ENCODE measurements around the gene ANXA3.

The ANXA3 gene

DNA sequence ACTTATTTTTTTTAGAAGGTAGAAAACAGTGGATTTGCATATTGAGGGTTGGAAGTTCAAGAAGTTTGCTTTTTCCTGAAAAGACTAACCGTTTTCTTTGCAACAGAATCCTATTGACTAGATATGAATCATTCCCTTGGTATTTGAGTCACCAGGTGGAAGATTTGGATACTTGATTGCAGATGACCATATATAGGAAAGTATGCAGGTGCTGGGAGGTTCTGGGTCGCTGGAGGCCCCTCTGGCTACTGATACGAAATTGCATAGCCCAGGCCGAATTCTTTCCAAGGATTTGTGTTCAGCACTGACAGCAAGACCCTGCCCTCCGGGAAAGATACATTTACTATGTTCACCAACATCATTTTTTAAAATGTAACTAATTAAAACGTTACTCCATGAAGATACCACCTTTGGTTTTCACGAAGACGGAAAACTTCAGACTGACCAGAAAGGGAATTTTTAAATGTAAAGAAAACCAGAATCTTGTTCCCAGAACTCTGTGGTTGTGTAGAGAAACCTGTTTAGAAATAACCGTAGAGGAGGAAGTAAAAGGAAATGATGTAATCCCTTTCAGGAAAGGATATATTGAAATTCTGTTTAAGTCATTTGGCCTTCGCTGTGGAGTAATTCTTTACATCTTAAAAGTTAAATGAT is 946 bp downstream of the ANXA3 start:
- Mint-ChIP-seq H3K36me3 (ENCODE audit: insufficient read depth) (no peaks in the 10 kb centered on the region), H3K27me3 (peaks cover 41 to 43% of the 10 kb centered on the region in 2 donors), H3K4me1 (ENCODE audit: low read depth in 2 of 2) (peaks cover 4% of the 10 kb centered on the region in 2 donors), H3K27ac (no peak overlapping the region), H3K9me3 (no peaks in the 10 kb centered on the region), H3K4me3 (no peak overlapping the region)
- ATAC-seq (replicated peaks) (no peak), DNase-seq (no peak)

GRCh38 chr4:78553043-78553396 is 1.4 kb downstream of the ANXA3 start:
- DNase-seq, result no peak
- Mint-ChIP-seq H3K4me1 (ENCODE audit: low read depth in 2 of 2) (peaks cover 4% of the 10 kb centered on the region in 2 donors), H3K9me3 (no peaks in the 10 kb centered on the region), H3K27me3 (peaks cover 41 to 43% of the 10 kb centered on the region in 2 donors), H3K4me3 (no peak overlapping the region), H3K27ac (no peak overlapping the region), H3K36me3 (ENCODE audit: insufficient read depth) (no peaks in the 10 kb centered on the region)
- ATAC-seq (replicated peaks), result no peak

DNA sequence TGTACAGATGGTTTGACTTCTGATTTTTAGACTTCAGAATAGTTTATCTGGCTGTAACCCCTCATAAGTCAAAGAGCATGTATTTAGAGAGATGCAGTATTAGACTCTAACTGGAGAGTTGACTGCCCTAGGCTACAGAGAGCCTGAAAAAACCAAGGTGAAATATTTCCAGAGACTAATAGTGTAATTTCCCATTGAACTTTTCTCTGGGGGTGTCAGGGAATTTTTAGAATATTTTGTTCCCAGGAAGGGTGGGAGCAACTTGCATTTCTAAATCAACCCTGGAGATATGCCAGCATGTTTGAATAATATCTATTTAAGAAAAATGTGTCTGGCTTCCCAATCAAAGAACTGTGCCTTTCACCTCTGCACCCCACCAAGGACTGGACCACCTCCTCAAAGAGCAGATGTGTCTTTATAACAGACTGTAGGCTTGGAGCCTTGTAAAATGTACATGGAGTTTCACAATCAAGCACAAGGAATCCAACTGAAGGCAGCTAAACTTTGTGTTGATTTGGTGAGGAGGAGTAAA is 2.0 kb downstream of the ANXA3 start:
- DNase-seq (no peak), ATAC-seq (replicated peaks) (no peak)
- H3K27me3 Mint-ChIP-seq, result peaks cover 41 to 43% of the 10 kb centered on the region in 2 donors
- no peak overlapping the region for H3K27ac Mint-ChIP-seq
- no peaks in the 10 kb centered on the region for H3K36me3 Mint-ChIP-seq (ENCODE audit: insufficient read depth)
- no peak overlapping the region for H3K4me3 Mint-ChIP-seq
- no peaks in the 10 kb centered on the region for H3K9me3 Mint-ChIP-seq
- peaks cover 4% of the 10 kb centered on the region in 2 donors for H3K4me1 Mint-ChIP-seq (ENCODE audit: low read depth in 2 of 2)

DNA sequence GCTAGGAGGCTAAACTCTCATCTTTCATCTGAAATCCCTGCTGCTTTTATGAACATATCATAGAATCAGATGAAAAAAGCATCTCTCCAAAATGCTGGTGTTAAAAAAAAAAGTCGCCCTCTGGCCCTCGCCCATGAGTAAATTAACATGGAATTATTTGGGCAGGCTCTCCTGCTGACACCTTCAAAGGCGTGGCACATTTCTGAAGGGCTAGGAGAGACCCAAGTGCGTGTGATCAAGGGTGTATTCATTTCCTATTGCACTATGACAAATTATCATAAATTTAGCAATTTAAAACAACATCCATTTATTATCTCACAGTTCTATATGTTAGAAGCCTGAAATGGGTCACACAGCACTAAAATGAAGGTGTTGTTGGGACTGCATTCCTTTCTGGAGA is 5.1 kb downstream of the ANXA3 start:
- H3K27ac Mint-ChIP-seq, result no peak overlapping the region
- no peaks in the 10 kb centered on the region for H3K36me3 Mint-ChIP-seq (ENCODE audit: insufficient read depth)
- H3K27me3 Mint-ChIP-seq, result peaks cover 23 to 25% of the 10 kb centered on the region in 2 donors
- DNase-seq (no peak), ATAC-seq (replicated peaks) (no peak)
- no peaks in the 10 kb centered on the region for H3K4me1 Mint-ChIP-seq (ENCODE audit: low read depth in 2 of 2)
- no peaks in the 10 kb centered on the region for H3K9me3 Mint-ChIP-seq
- H3K4me3 Mint-ChIP-seq, result no peak overlapping the region

DNA sequence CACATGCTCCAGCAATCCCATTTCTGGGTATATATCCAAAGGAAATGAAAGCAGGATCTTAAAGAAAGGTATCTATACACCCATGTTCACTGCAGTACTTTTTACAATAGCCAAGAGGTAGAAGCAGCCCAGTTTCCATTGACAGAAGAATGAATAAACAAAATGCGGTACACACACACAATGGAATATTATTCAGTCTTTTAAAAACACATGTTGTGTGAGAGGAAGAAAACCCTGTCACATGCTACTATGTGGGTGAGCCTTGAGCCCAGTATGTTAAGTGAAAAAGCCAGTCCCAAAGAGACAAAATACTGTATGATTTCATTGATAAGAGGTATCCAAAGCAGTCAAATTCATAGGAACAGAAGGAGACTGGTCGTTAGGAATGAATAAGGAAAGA is 6.3 kb downstream of the ANXA3 start:
- ATAC-seq (replicated peaks) (no peak), DNase-seq (no peak)
- Mint-ChIP-seq H3K4me1 (ENCODE audit: low read depth in 2 of 2) (no peaks in the 10 kb centered on the region), H3K4me3 (no peak overlapping the region), H3K9me3 (no peaks in the 10 kb centered on the region), H3K36me3 (ENCODE audit: insufficient read depth) (no peaks in the 10 kb centered on the region), H3K27ac (no peak overlapping the region), H3K27me3 (peaks cover 21 to 37% of the 10 kb centered on the region in 2 donors)

DNA sequence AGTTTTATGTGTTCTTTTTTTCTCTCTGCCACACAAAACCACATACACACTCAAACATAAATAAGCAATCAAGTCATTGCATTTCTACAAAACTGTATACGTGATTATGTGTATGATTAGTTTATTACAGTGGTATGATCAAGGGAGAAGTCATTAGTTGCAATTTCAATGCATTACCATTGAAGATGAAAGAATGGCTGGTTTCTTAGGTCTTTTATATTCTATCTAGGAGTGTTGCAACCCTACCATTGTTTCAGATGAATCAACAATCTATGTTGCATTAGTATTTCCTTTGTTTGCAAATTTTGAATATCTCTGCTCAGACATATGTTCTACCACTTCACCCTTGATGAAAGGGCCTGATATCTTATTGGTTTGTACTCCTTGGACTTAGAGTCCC is 6.8 kb downstream of the ANXA3 start:
- DNase-seq, result no peak
- Mint-ChIP-seq H3K4me1 (ENCODE audit: low read depth in 2 of 2) (no peaks in the 10 kb centered on the region), H3K4me3 (no peak overlapping the region), H3K27me3 (peaks cover 24 to 38% of the 10 kb centered on the region in 2 donors), H3K27ac (no peak overlapping the region), H3K9me3 (no peaks in the 10 kb centered on the region), H3K36me3 (ENCODE audit: insufficient read depth) (no peaks in the 10 kb centered on the region)
- no peak for ATAC-seq (replicated peaks)

GRCh38 chr4:78560296-78560963 is 8.9 kb downstream of the ANXA3 start:
- Mint-ChIP-seq H3K27ac (no peak overlapping the region), H3K4me1 (ENCODE audit: low read depth in 2 of 2) (no peaks in the 10 kb centered on the region), H3K4me3 (no peak overlapping the region), H3K9me3 (no peaks in the 10 kb centered on the region), H3K36me3 (ENCODE audit: insufficient read depth) (no peaks in the 10 kb centered on the region), H3K27me3 (peaks cover 22 to 32% of the 10 kb centered on the region in 2 donors)
- no peak for ATAC-seq (replicated peaks)
- no peak for DNase-seq

- Mint-ChIP-seq H3K27ac (no peak overlapping the region), H3K27me3 (peaks cover 24 to 39% of the 10 kb centered on the region in 2 donors), H3K4me3 (no peak overlapping the region), H3K36me3 (ENCODE audit: insufficient read depth) (no peaks in the 10 kb centered on the region), H3K4me1 (ENCODE audit: low read depth in 2 of 2) (no peaks in the 10 kb centered on the region), H3K9me3 (no peaks in the 10 kb centered on the region)
- ATAC-seq (replicated peaks), result no peak
- no peak for DNase-seq
Measured at GRCh38 chr4:78561677-78562076, 10.1 kb downstream of the ANXA3 start.

GRCh38 chr4:78562687-78563086 is 11.1 kb downstream of the ANXA3 start:
- H3K4me3 Mint-ChIP-seq, result no peak overlapping the region
- peaks cover 24 to 41% of the 10 kb centered on the region in 2 donors for H3K27me3 Mint-ChIP-seq
- DNase-seq (no peak), ATAC-seq (replicated peaks) (no peak)
- H3K4me1 Mint-ChIP-seq (ENCODE audit: low read depth in 2 of 2), result no peaks in the 10 kb centered on the region
- H3K27ac Mint-ChIP-seq, result no peak overlapping the region
- H3K36me3 Mint-ChIP-seq (ENCODE audit: insufficient read depth), result no peaks in the 10 kb centered on the region
- no peaks in the 10 kb centered on the region for H3K9me3 Mint-ChIP-seq

DNA sequence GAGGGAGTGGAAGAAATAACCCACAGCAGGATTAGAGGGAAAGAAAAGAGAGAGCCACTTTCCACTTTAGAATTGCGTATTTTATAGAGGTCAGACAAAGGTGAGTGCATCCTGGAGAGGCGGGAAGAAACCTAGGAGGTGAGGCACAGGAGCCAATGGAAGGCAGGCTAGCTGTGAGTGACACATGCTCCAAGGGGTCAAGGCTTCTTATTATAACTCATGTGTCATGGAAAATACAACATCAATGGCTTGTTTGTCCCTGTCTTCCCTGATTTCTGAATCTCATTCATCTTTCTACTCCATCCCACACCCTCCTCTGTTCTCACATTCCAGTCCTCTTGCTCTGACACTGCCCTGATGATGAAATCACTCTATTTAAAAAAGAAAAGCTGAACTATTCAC is 14.4 kb downstream of the ANXA3 start:
- no peaks in the 10 kb centered on the region for H3K4me1 Mint-ChIP-seq (ENCODE audit: low read depth in 2 of 2)
- H3K36me3 Mint-ChIP-seq (ENCODE audit: insufficient read depth), result no peaks in the 10 kb centered on the region
- ATAC-seq (replicated peaks), result no peak

DNA sequence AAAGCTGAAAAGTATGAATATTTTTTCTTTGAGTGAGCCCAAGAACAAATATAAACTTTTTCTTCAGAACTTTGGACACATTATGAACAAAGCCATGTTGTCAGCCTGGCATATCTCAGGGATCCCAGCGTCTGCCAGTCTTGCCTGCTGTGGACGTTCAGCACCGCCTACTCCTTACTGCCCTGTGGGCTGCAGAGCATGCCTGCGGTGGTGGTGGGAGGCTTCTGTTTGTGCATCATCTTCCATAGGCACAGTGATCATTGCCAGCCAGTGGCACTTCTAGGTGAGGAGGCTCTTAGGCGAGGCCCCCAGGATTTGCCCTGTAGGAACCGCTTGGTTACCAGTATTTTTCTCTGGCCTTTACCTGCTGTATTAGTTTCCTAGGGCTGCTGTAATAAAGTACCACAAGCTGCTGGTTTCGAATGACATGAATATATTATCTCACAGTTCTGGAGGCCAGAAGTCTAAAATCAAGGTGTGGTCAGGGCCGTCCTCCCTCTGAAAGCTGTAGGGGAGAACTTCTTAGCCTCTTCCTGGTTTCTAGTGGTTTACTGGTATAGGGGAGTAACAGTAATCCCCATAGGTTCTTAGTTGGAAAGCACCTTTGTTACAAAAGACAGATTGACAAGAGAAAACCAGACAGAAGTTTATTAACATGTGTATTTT is 15.4 kb downstream of the ANXA3 start:
- DNase-seq, result no peak
- Mint-ChIP-seq H3K4me1 (ENCODE audit: low read depth in 2 of 2) (no peaks in the 10 kb centered on the region), H3K4me3 (no peak overlapping the region), H3K27ac (no peak overlapping the region), H3K27me3 (peaks cover 27 to 57% of the 10 kb centered on the region in 2 donors), H3K9me3 (no peaks in the 10 kb centered on the region), H3K36me3 (ENCODE audit: insufficient read depth) (no peaks in the 10 kb centered on the region)
- no peak for ATAC-seq (replicated peaks)

More for the DNA sequence above, 14.4 kb downstream of the ANXA3 start:
- H3K27ac Mint-ChIP-seq, result no peak overlapping the region
- H3K27me3 Mint-ChIP-seq, result peaks cover 24 to 58% of the 10 kb centered on the region in 2 donors
- no peaks in the 10 kb centered on the region for H3K9me3 Mint-ChIP-seq
- no peak overlapping the region for H3K4me3 Mint-ChIP-seq
- no peak for DNase-seq

DNA sequence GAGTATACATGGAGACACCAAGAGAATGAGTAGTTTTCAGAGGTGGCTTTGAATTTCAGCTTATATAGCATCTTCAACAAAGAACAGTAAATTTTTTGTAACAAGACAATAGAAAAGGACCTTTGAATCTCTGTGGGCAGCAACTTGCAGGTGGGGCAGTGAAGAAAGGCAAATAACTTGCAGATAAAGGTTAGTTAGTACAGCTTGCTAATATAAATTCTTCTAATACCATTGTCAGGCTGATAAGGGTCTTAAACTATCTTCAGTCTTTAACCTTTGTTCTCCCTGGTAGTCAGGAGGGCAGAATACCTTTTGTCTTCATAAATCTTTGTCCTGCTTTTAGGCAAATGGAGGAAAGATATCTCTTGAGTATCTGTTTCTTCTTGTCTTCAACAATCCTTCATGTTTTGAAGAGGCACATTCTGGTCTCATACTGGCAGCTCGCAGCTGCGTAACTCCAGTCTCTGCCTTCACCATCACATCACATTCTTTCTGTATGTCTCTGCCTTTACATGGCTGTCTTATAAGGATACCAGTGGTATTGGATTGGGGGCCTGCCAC is 16.0 kb downstream of the ANXA3 start:
- Mint-ChIP-seq H3K9me3 (no peaks in the 10 kb centered on the region), H3K4me3 (no peak overlapping the region), H3K27ac (no peak overlapping the region), H3K36me3 (ENCODE audit: insufficient read depth) (no peaks in the 10 kb centered on the region), H3K4me1 (ENCODE audit: low read depth in 2 of 2) (no peaks in the 10 kb centered on the region), H3K27me3 (peaks cover 28 to 57% of the 10 kb centered on the region in 2 donors)
- ATAC-seq (replicated peaks) (no peak), DNase-seq (no peak)

GRCh38 chr4:78568640-78569305 is 17.2 kb downstream of the ANXA3 start:
- no peaks in the 10 kb centered on the region for H3K36me3 Mint-ChIP-seq (ENCODE audit: insufficient read depth)
- peaks cover 32 to 55% of the 10 kb centered on the region in 2 donors for H3K27me3 Mint-ChIP-seq
- no peak overlapping the region for H3K27ac Mint-ChIP-seq
- no peak for DNase-seq
- ATAC-seq (replicated peaks), result no peak
- no peaks in the 10 kb centered on the region for H3K9me3 Mint-ChIP-seq
- no peak overlapping the region for H3K4me3 Mint-ChIP-seq
- H3K4me1 Mint-ChIP-seq (ENCODE audit: low read depth in 2 of 2), result no peaks in the 10 kb centered on the region
